HG03342 (cell line): Measurements from ENCODE around the gene MOB3C.

Experiments
- ATAC-seq: cut with Tn5 transposase; IDR thresholded peaks from one replicate; pipeline ENCODE4 v1.9.1; 2021; ENCODE audit warnings: mild to moderate bottlenecking, moderate library complexity; ENCODE audit not compliant: unreplicated experiment

Gene MOB3C

GRCh38 chr1:46607345-46608130 lies 9.1 kb downstream of the MOB3C start:
- no peak for ATAC-seq

DNA sequence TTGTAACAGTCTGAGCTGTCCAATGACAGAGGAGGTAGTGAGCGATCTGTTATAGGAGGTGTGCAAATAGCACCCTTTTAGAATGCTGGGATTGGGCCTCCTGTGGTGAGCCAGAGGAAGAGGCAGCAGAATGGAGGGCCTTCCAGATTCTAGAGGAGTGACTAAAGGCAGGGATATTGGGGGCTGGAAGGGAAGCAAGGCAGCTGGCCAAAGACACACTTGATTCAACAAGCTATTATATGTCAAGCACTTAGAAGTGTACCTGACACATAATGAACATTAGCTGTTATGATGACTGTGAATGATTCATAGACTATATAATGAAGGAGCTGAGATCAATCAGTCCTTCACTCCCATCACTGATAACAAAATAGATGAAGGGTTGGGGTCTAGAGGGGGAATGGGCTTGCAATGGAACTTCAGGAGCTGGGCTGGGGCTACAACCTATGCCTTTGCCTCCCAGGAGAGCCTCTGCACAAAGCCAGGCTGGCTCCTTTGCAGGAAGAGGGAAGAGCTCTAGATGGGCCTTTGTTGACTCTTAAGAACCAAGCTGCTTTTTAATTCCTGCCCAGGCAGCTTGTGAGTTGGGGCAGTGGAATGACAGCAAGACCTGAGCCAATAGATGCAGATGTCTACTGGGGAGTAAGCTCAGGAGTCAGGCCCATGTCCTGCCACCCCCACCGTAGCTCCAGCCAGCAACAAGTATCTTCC lies 10.2 kb downstream of the MOB3C start:
- ATAC-seq: no peak

DNA sequence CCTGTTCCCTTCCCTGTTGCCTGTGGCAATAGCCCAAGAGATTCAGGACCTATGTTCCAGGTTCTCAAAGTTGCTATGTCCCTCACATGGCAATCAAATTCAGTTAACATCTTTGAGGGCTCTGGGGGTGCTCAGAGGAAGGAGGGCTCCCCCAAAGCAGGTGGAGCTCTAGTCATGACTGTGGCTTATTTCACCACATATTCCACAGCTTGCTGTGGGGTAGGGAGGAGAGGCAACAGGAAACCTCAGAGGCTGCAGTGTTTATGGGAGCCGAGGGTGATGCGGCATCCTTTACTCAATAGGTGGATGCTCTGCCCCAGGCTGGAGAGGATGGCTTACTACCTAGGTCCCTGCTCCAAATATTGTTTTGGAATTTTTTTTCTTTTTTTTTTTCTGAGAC lies 11.4 kb downstream of the MOB3C start:
- no peak for ATAC-seq

GRCh38 chr1:46603858-46604549 lies 12.6 kb downstream of the MOB3C start, which contains the start of gene MKNK1:
TSS of gene MKNK1 (minus strand) at chr1:46604268. CDS start at chr1:46583327, 20,941 bp downstream.
- ATAC-seq: peak; percentile 89

GRCh38 chr1:46603481-46603857 lies 13.1 kb downstream of the MOB3C start:
- ATAC-seq: no peak

GRCh38 chr1:46601257-46602007 lies 15.2 kb downstream of the MOB3C start:
- no peak for ATAC-seq

GRCh38 chr1:46599059-46599970 lies 17.3 kb downstream of the MOB3C start:
- ATAC-seq: no peak

DNA sequence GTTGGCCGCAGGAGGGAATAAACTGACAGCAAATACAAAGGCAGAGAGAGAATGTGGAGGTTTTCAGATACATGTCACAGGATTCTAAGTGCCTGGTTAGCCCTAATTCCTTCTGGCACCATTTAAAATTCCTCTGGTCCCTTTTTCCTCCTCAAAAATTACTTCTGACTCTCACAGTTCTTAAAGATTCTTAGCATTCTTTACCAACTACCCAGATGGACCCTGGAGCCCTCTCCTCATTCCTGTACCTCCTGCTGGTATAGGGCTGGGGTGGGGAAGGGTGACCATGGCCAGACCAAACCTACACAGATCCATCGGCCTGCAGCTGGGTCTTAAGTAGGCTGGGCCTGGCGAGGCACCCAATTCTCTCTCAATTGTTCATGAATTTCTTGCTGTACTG lies 19.8 kb downstream of the MOB3C start:
- no peak for ATAC-seq

- ATAC-seq: no peak
Measured at GRCh38 chr1:46596036-46596435, 20.6 kb downstream of the MOB3C start.

GRCh38 chr1:46595127-46595526 lies 21.5 kb downstream of the MOB3C start:
- no peak for ATAC-seq

GRCh38 chr1:46594063-46594462 lies 22.5 kb downstream of the MOB3C start:
- ATAC-seq: no peak

DNA sequence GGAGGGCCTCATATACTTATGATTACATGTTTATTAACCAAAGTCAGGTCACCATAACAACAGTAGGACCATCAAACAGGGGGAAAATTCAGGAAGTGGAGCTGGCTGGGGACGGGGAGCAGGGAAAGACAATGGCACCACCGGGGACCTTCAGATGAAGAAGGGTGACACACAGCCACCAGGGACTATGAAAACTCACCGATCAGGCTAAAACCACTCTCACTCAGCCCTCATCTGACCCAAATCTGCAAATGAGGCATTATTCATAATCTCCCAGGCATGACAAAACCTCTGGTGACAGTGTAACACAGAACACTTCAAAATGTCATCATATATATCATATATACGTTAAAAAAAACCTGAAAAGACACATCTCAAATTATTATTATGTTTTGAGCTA lies 23.8 kb downstream of the MOB3C start:
- ATAC-seq: no peak

DNA sequence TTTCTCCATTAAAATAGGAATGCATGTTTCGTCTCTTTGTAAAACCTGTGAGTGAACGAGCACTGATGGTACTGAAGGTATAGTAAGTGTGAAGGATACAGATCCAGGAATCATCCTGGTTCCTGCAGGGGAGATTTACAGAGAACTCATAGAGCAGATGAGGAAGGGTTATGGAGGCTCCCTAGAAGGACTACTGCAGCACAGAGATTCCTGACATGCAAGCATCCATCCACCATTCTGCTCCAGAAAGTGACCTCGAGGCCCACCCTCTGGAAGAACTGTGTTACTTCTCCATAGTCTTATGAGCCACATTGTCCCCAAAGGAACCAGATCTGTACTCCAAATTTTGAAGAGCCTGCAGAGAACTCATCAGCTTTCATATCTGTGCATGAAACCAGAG lies 27.1 kb downstream of the MOB3C start:
- ATAC-seq: no peak

DNA sequence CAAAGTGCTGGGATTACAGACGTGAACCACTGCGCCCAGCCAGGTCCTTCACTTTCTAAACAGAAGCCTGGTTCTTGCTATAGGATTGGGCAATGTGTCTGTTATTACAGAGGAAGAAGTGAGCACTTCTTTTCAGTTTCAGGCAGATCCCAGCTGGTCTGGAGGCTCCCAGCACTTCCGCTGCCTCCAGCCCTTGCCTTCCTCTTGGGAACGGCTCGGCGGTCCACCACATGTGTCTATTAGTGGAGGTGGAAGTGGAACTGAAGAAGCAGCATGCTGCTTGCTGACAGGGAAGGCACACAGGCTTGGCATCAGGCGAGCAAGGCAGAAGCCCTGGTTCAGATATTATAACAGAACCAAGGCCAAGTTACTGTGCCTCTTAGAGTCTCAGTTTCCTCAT lies 29.5 kb downstream of the MOB3C start:
- no peak for ATAC-seq

DNA sequence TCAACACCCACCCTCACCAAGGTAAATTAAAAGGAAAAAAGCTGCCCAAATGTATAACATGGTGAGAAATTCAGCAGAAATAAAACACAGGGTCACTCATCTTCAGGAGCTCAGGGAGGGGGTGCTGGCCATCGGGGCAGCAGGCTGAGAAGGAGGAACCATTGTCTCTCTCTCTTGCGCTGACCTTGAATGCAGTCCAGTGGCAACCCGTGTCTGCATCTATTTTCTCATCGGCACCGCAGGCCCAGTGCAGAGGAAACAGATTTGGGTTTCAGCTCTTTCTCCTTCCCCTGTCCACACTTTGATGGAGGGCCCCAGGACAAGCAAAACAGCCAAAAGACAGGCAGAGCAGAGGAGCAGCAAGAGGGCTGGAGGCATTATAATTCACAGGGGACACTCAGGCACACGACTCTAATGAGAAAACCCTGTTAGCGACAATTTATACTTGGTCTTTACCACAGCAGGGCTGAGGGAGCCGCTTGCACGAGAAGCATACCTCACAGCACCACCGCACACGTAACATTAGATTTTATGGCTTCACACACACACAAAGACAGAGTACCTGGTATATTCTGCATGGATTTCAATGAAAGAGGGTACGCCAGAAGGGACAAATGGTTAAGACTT lies 31.2 kb downstream of the MOB3C start:
- no peak for ATAC-seq

DNA sequence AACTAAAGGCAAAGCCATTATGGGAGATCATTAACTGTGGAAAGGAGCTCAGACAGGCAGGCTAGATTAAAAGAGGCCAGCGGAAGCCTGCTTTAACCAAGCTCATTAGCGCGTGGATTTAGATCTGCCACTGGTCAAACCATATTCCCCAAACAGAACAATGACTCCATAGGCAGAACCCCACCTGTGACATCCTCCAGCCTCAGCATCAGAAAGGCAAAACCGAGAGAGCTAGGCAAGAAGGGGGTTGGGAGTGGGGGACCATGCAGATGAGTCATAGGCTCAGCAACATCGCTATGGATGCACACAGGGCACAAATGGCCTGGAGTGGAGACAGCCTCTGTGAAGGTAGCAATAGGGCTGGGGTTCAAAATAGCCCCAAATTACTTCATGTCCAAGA lies 33.1 kb downstream of the MOB3C start:
- ATAC-seq: no peak

GRCh38 chr1:46582972-46583371 lies 33.6 kb downstream of the MOB3C start:
- ATAC-seq: no peak

GRCh38 chr1:46581681-46582455 lies 34.7 kb downstream of the MOB3C start:
- ATAC-seq: no peak
